MM.1S (cell line): ENCODE data around the gene CTSL.

ENCODE experiments used
- DNase-seq: peaks from one replicate; pipeline ENCODE4 v3.0.0-alpha.2; 2015
- H2AFZ ChIP-seq: fragments of 300-600 bp; sonication (generic); 2 replicates; pipeline ENCODE4 v1.6.0; 2016; ENCODE audit warnings: antibody characterized with exemption, low read length
- H3F3A ChIP-seq: fragments of 300-600 bp; sonication (generic); 2 replicates; pipeline ENCODE4 v1.6.1; 2016; ENCODE audit warnings: mild to moderate bottlenecking, antibody characterized with exemption, low read length, moderate library complexity, mixed read lengths; ENCODE audit not compliant: insufficient read depth
- H3K27ac ChIP-seq: fragments of 300-600 bp; sonication (generic); 2 replicates; pipeline ENCODE4 v1.5.1; 2016; ENCODE audit warnings: mild to moderate bottlenecking, low read length
- H3K27me3 ChIP-seq: fragments of 300-600 bp; sonication (generic); replicated peaks from 2 replicates; pipeline ENCODE4 v1.6.0; 2016; ENCODE audit warnings: low read length; ENCODE audit not compliant: insufficient read depth
- H3K36me3 ChIP-seq: fragments of 300-600 bp; sonication (generic); replicated peaks from 2 replicates; pipeline ENCODE4 v1.6.1; 2016; ENCODE audit warnings: mild to moderate bottlenecking, low read length, mixed read lengths; ENCODE audit not compliant: insufficient read depth
- H3K4me1 ChIP-seq: fragments of 300-600 bp; sonication (generic); 2 replicates; pipeline ENCODE4 v1.6.1; 2016; ENCODE audit warnings: low read length, mixed read lengths
- H3K4me2 ChIP-seq: fragments of 300-600 bp; sonication (generic); 2 replicates; pipeline ENCODE4 v1.6.0; 2016; ENCODE audit warnings: low read depth, low read length
- H3K4me3 ChIP-seq: fragments of 300-600 bp; sonication (generic); 2 replicates; pipeline ENCODE4 v1.5.1; 2016; ENCODE audit warnings: low read length, mixed read lengths
- H3K79me2 ChIP-seq: fragments of 300-600 bp; sonication (generic); 2 replicates; pipeline ENCODE4 v1.6.1; 2016; ENCODE audit warnings: mixed run types, low read length, mixed read lengths
- H3K9ac ChIP-seq: fragments of 300-600 bp; sonication (generic); 2 replicates; pipeline ENCODE4 v1.6.1; 2016; ENCODE audit warnings: low read length, mixed read lengths
- H3K9me2 ChIP-seq: fragments of 300-600 bp; sonication (generic); replicated peaks from 2 replicates; pipeline ENCODE4 v1.6.1; 2016; ENCODE audit warnings: mild to moderate bottlenecking, low read length, mixed read lengths; ENCODE audit not compliant: insufficient read depth
- H3K9me3 ChIP-seq: fragments of 300-600 bp; sonication (generic); replicated peaks from 2 replicates; pipeline ENCODE4 v1.6.1; 2016; ENCODE audit warnings: mild to moderate bottlenecking, low read length, mixed read lengths; ENCODE audit not compliant: insufficient read depth
- H4K20me1 ChIP-seq: fragments of 300-600 bp; sonication (generic); 2 replicates; pipeline ENCODE4 v1.6.1; 2016; ENCODE audit warnings: mild to moderate bottlenecking, low read length, moderate library complexity, mixed read lengths; ENCODE audit not compliant: insufficient read depth
- CTCF ChIP-seq: fragments of 300-600 bp; sonication (generic); IDR thresholded peaks from 2 replicates; pipeline ENCODE4 v1.5.1; 2016; ENCODE audit warnings: antibody characterized with exemption, low read length, mixed read lengths
- EZH2 ChIP-seq: fragments of 300-600 bp; sonication (generic); optimal IDR thresholded peaks from 2 replicates; pipeline ENCODE3; 2017; ENCODE audit warnings: low read depth, mild to moderate bottlenecking, antibody characterized with exemption, low read length, mixed read lengths
- EZH2phosphoT487 ChIP-seq: fragments of 300-600 bp; sonication (generic); IDR thresholded peaks from 2 replicates; pipeline ENCODE4 v1.6.1; 2018; ENCODE audit warnings: antibody characterized with exemption, low read length

Gene CTSL

GRCh38 chr9:87704342-87704741 is 21.6 kb upstream of the CTSL start:
- H3K27ac ChIP-seq = no peak overlapping the region
- H3K4me2 ChIP-seq = no peak overlapping the region
- H3K36me3 ChIP-seq = 0 out of 2 replicates have a peak, but pooled peaks cover 7% of the 10 kb centered on the region

GRCh38 chr9:87706066-87706739 is 19.7 kb upstream of the CTSL start:
- 0 out of 2 replicates have a peak, but pooled peaks cover 7% of the 10 kb centered on the region for H3K36me3 ChIP-seq
- DNase-seq = no peak
- H4K20me1 ChIP-seq = no peaks in the 10 kb centered on the region
- no peak for TF ChIP-seq CTCF
- no peak for TF ChIP-seq EZH2phosphoT487
- no peak for TF ChIP-seq EZH2
- no peaks in the 10 kb centered on the region for H3K9me3 ChIP-seq
- H3K27me3 ChIP-seq = no peaks in the 10 kb centered on the region
- no peak overlapping the region for H3K9ac ChIP-seq
- no peak overlapping the region for H3K4me3 ChIP-seq
- H3K79me2 ChIP-seq = no peaks in the 10 kb centered on the region
- H3F3A ChIP-seq = no peaks in the 10 kb centered on the region
- no peak overlapping the region for H3K4me2 ChIP-seq
- no peak overlapping the region for H2AFZ ChIP-seq
- no peaks in the 10 kb centered on the region for H3K4me1 ChIP-seq
- H3K27ac ChIP-seq = no peak overlapping the region
- no peaks in the 10 kb centered on the region for H3K9me2 ChIP-seq

More at GRCh38 chr9:87704342-87704741, 21.6 kb upstream of the CTSL start:
- H3K27me3 ChIP-seq = no peaks in the 10 kb centered on the region
- no peaks in the 10 kb centered on the region for H4K20me1 ChIP-seq
- no peaks in the 10 kb centered on the region for H3K9me3 ChIP-seq
- DNase-seq = no peak
- no peak overlapping the region for H3K9ac ChIP-seq
- H3K4me1 ChIP-seq = no peaks in the 10 kb centered on the region
- H3F3A ChIP-seq = no peaks in the 10 kb centered on the region
- no peak overlapping the region for H2AFZ ChIP-seq
- no peak overlapping the region for H3K4me3 ChIP-seq
- TF ChIP-seq CTCF = no peak
- TF ChIP-seq EZH2phosphoT487 = no peak
- no peak for TF ChIP-seq EZH2
- H3K9me2 ChIP-seq = no peaks in the 10 kb centered on the region
- H3K79me2 ChIP-seq = no peaks in the 10 kb centered on the region

GRCh38 chr9:87707805-87708506 is 18.0 kb upstream of the CTSL start:
- H2AFZ ChIP-seq = no peak overlapping the region
- H3K36me3 ChIP-seq = 0 out of 2 replicates have a peak, but pooled peaks cover 7% of the 10 kb centered on the region
- no peaks in the 10 kb centered on the region for H3K4me1 ChIP-seq
- H3K27ac ChIP-seq = no peak overlapping the region
- H3K4me3 ChIP-seq = no peak overlapping the region
- no peaks in the 10 kb centered on the region for H3F3A ChIP-seq
- no peak overlapping the region for H3K4me2 ChIP-seq
- no peak for TF ChIP-seq EZH2
- no peak for TF ChIP-seq EZH2phosphoT487
- TF ChIP-seq CTCF = no peak
- no peaks in the 10 kb centered on the region for H3K9me3 ChIP-seq
- H3K9ac ChIP-seq = no peak overlapping the region
- no peak for DNase-seq
- H3K9me2 ChIP-seq = no peaks in the 10 kb centered on the region
- H3K27me3 ChIP-seq = no peaks in the 10 kb centered on the region
- H4K20me1 ChIP-seq = no peaks in the 10 kb centered on the region
- H3K79me2 ChIP-seq = no peaks in the 10 kb centered on the region
